ENCODE results near the gene EAF1. TPM values are rescaled to one million over a fixed set of nuclear protein-coding genes. Genes with fewer than 3 reads are reported as not detected.
A peak's percentile ranks its signal among the peaks of the same experiment; 100 is the strongest.
"Not testable (repeated sequence)": the region's sequence is repeated elsewhere in the genome, so short reads cannot be mapped to it uniquely, and the experiment has no call there.

The EAF1 gene
- polyA plus RNA-seq, 1 donor from 2014 or later, result 5.4 TPM

- Mint-ChIP-seq H3K4me3 (no peak overlapping the region), H3K27ac (peak overlapping the region in 1 of 3 donors; percentile 54), H3K36me3 (peaks cover 3% of the 10 kb centered on the region)
These were observed 44.5 kb downstream of the EAF1 start for GRCh38 chr3:15471861-15472260.

GRCh38 chr3:15475161-15475560 lies 47.8 kb downstream of the EAF1 start:
- H3K27ac Mint-ChIP-seq, result no peak overlapping the region
- H3K4me3 Mint-ChIP-seq, result no peak overlapping the region
- H3K9me3 Mint-ChIP-seq, result peaks cover 0 to 1% (median 0%) of the 10 kb centered on the region in 3 donors
- no peaks in the 10 kb centered on the region for H3K27me3 Mint-ChIP-seq
- H3K4me1 Mint-ChIP-seq, result no peaks in the 10 kb centered on the region
- H3K36me3 Mint-ChIP-seq, result peaks cover 3% of the 10 kb centered on the region

More at GRCh38 chr3:15471861-15472260, 44.5 kb downstream of the EAF1 start:
- H3K27me3 Mint-ChIP-seq, result no peaks in the 10 kb centered on the region
- no peaks in the 10 kb centered on the region for H3K4me1 Mint-ChIP-seq
- peaks cover 0 to 2% (median 0%) of the 10 kb centered on the region in 3 donors for H3K9me3 Mint-ChIP-seq

DNA sequence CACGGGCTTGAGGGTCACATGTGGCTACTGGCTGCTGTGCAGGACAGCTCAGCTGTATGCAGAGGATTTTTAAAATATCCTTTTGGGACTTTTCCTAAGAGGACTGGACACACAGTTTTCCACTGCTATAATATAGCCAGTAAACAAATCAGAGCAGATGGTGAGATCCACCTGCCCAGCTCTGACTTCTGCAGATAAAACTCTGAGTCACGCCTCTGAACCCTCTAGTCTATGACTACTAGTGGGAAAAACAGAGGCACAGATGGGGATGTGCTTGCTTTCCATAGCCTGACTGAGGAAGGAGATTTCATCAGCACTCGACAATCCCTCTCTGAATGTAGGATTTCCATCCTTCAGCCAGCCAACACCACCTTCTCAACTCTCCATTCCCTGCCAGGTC lies 49.0 kb downstream of the EAF1 start:
- H3K4me3 Mint-ChIP-seq, result no peak overlapping the region
- no peak overlapping the region for H3K27ac Mint-ChIP-seq
- no peaks in the 10 kb centered on the region for H3K4me1 Mint-ChIP-seq

DNA sequence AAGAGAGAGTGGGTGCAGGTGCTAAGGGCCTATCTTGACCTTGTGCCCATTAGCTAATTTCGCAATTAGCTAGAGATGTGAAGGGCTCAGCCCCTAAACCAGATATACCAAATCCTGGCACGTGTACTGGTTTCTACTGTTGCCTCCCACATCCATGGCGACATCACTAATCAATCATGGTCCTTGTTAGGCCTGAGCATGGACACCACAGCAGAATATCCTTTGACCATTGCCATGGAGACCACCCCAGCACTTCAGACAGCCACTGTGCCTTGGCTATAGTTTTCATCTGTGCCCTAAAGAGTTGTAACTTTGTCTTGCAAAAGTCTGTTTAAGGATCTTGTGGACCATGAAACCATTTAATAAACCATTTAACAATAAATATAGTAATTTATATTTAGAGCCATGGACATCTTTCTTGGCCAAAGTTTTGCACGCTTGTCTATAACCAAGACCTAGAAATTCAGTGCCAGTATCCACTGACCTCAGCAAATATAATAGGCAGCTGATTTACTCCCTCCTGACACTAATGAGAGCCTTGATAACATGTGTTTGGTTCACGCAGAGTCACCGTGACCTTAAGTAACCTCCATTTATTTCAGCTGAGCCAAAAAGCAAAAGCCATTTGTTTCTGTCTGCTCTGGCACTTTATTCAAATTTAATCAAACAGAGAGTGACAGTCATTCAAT lies 50.7 kb downstream of the EAF1 start:
- H3K4me1 Mint-ChIP-seq, result no peaks in the 10 kb centered on the region
- peaks cover 3% of the 10 kb centered on the region for H3K36me3 Mint-ChIP-seq
- H3K4me3 Mint-ChIP-seq, result peak overlapping the region in 1 of 4 donors; percentile 58
- H3K9me3 Mint-ChIP-seq, result no peaks in the 10 kb centered on the region
- no peaks in the 10 kb centered on the region for H3K27me3 Mint-ChIP-seq
- no peak overlapping the region for H3K27ac Mint-ChIP-seq

More for the DNA sequence above, 49.0 kb downstream of the EAF1 start:
- Mint-ChIP-seq H3K27me3 (no peaks in the 10 kb centered on the region), H3K9me3 (no peaks in the 10 kb centered on the region), H3K36me3 (peaks cover 3% of the 10 kb centered on the region)

GRCh38 chr3:15478640-15478979 lies 51.2 kb downstream of the EAF1 start:
- no peaks in the 10 kb centered on the region for H3K36me3 Mint-ChIP-seq
- no peaks in the 10 kb centered on the region for H3K9me3 Mint-ChIP-seq
- no peaks in the 10 kb centered on the region for H3K4me1 Mint-ChIP-seq
- no peaks in the 10 kb centered on the region for H3K27me3 Mint-ChIP-seq
- no peak overlapping the region for H3K27ac Mint-ChIP-seq
- no peak overlapping the region for H3K4me3 Mint-ChIP-seq

GRCh38 chr3:15479400-15480224 lies 52.2 kb downstream of the EAF1 start:
- H3K27me3 Mint-ChIP-seq, result peaks cover 2% of the 10 kb centered on the region

GRCh38 chr3:15484551-15484950 lies 57.2 kb downstream of the EAF1 start:
- not testable (repeated sequence) for H3K27ac Mint-ChIP-seq, H3K4me1 Mint-ChIP-seq, H3K27me3 Mint-ChIP-seq, H3K9me3 Mint-ChIP-seq, H3K4me3 Mint-ChIP-seq
- peaks cover 11% of the 10 kb centered on the region for H3K36me3 Mint-ChIP-seq

More at GRCh38 chr3:15479400-15480224, 52.2 kb downstream of the EAF1 start:
- Mint-ChIP-seq H3K27ac (no peak overlapping the region), H3K36me3 (peaks cover 3% of the 10 kb centered on the region), H3K4me3 (no peak overlapping the region), H3K4me1 (no peaks in the 10 kb centered on the region), H3K9me3 (no peaks in the 10 kb centered on the region)

GRCh38 chr3:15486020-15486419 lies 58.6 kb downstream of the EAF1 start:
- H3K36me3 Mint-ChIP-seq, result peaks cover 11% of the 10 kb centered on the region
- no peaks in the 10 kb centered on the region for H3K9me3 Mint-ChIP-seq
- peaks cover 2% of the 10 kb centered on the region for H3K27me3 Mint-ChIP-seq
- no peaks in the 10 kb centered on the region for H3K4me1 Mint-ChIP-seq
- H3K4me3 Mint-ChIP-seq, result no peak overlapping the region
- no peak overlapping the region for H3K27ac Mint-ChIP-seq

- H3K4me1 Mint-ChIP-seq, result no peaks in the 10 kb centered on the region
- H3K27me3 Mint-ChIP-seq, result peaks cover 2% of the 10 kb centered on the region
- H3K4me3 Mint-ChIP-seq, result no peak overlapping the region
- no peaks in the 10 kb centered on the region for H3K9me3 Mint-ChIP-seq
- no peak overlapping the region for H3K27ac Mint-ChIP-seq
- peaks cover 11% of the 10 kb centered on the region for H3K36me3 Mint-ChIP-seq
These were observed 59.6 kb downstream of the EAF1 start for GRCh38 chr3:15486979-15487378.

GRCh38 chr3:15488002-15488401 lies 60.6 kb downstream of the EAF1 start:
- no peaks in the 10 kb centered on the region for H3K4me1 Mint-ChIP-seq
- H3K36me3 Mint-ChIP-seq, result peaks cover 11% of the 10 kb centered on the region
- H3K9me3 Mint-ChIP-seq, result no peaks in the 10 kb centered on the region
- no peak overlapping the region for H3K4me3 Mint-ChIP-seq
- no peak overlapping the region for H3K27ac Mint-ChIP-seq
- H3K27me3 Mint-ChIP-seq, result peaks cover 2% of the 10 kb centered on the region

DNA sequence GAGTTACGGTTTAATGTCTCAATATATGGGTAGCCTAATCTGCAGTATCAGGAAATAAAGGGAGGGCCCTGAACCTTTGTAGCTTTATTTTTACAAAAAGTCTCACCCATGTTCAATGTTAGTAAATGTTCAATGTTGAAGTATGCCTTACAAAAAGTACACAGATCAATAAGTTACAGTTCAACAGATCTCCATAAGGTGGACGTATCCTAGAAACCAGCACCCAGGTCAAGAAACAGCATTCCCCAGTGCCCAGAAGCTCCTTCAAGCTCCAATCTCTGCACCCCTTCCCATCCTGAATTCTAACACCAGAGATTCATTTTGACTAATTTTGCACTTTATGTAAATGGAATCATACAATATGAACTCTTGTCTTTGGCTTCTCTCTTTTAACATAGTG lies 62.8 kb downstream of the EAF1 start:
- no peak overlapping the region for H3K4me3 Mint-ChIP-seq
- no peaks in the 10 kb centered on the region for H3K27me3 Mint-ChIP-seq
- H3K9me3 Mint-ChIP-seq, result no peaks in the 10 kb centered on the region
- peaks cover 9% of the 10 kb centered on the region for H3K36me3 Mint-ChIP-seq
- H3K27ac Mint-ChIP-seq, result no peak overlapping the region
- H3K4me1 Mint-ChIP-seq, result no peaks in the 10 kb centered on the region

DNA sequence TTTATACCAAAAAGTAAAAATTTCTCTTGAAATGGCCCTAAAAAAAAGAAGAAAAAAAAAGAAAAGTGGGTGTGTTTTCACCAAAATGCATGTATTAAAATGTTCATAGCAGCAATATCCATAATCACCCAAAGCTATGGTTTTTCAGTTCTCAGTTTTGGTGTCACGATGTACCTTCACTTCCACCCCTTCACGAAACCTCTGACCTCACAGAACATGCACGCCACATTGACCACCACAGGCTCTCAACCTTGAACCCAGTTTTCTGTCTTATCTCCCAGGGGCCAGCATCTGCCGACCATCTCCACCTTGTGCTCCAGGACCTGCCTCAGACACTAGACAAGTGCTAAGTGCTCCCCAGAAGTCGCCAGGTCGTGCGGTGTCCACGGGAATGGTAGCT lies 63.7 kb downstream of the EAF1 start:
- Mint-ChIP-seq H3K4me1 (no peaks in the 10 kb centered on the region), H3K4me3 (no peak overlapping the region), H3K36me3 (peaks cover 6% of the 10 kb centered on the region), H3K27ac (no peak overlapping the region), H3K27me3 (no peaks in the 10 kb centered on the region), H3K9me3 (no peaks in the 10 kb centered on the region)

Other genes with a start within 250 kb of the EAF1 start
- gene CAPN7, start 221.4 kb upstream of the EAF1 start, polyA plus RNA-seq, result 27.8 TPM
- gene SH3BP5, start 95.0 kb upstream of the EAF1 start, polyA plus RNA-seq, result 117 TPM
- 12.3 TPM for gene METTL6, start 54 bp upstream of the EAF1 start, polyA plus RNA-seq
- not detected for gene COLQ, start 94.1 kb downstream of the EAF1 start, polyA plus RNA-seq
- gene HACL1, start 174.0 kb downstream of the EAF1 start, polyA plus RNA-seq, result 32.0 TPM
- 13.0 TPM for gene BTD, start 174.1 kb downstream of the EAF1 start, polyA plus RNA-seq

Data from IgD-negative memory B cell (primary cell).